NCI-H1048 (cell line): ENCODE results near the gene FA2H.
"Not testable (repeated sequence)": the region's sequence is repeated elsewhere in the genome, so short reads cannot be mapped to it uniquely, and the experiment has no call there.

ENCODE experiments used
- DNase-seq: peaks from one replicate; lab custom pipeline; 2025; lab: John Stamatoyannopoulos, UW

Gene FA2H

DNA sequence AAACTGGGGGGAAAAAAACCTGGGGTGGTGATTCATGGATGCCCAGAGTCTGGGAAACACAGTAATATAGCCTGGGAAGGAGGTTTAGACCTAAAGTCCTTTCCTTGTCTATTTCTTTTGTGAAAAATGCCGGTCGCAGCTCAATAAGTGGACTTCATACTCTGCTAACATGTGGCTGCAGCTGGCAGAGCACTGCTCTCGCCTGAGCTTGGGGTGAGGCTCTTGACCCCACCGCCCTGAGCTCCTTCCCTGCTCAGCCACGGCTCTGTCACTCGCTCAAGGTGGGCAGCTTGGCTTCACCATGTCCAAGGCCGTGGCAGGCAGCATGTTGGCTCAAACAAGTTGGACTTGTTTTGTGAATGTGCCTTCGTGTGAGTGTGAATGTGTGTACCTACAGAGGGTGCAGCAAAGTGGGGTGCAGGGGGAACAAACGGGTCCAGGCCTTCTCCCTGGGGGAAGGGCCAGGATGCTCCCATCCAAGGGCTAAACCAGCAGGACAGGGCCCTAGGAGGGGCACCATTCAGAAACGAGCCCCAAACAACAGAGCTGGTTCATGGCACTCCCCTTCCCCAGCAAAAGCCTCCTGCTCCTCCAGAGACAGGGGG, 4.9 kb downstream of the FA2H start:
- DNase-seq, result no peak

DNA sequence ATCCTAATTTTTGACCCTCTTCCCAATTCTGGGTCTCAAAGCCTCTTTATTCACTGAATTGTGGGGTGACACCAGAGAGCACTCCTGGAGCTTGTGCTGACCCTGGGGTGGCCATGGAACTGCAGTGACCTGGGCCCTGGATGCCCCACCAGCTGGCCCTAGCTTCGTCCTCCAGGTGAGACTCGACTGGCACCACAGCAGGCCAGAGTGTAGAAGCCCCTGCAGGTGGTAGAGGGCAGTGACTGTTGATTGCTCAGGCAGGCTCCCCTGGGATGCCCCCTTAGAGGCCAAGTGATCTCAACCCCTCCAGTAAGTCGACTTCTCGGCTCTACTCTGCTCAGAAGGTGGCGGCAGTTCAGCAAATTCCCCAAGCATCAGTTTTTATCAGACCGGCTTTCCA, 6.4 kb downstream of the FA2H start:
- no peak for DNase-seq

DNA sequence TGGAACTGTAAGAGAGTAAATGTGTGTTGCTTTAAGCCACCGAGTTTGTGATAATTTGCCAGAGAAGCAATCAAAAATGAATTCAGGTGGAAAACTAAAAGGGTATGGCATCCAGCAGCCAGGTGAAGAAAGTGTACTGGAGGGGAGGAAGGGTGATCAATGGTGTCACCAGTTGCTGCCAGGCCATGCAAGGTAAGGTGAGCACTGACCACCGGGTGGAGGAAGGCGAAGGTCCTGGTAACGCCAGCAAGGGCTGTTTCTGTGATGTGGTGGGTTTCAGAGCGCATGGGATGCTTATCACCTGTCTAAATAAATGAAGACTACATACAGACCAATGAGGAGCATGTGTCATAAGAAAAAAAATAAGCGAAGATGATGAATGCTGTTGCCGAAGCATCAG, 6.9 kb downstream of the FA2H start:
- DNase-seq, result no peak

DNA sequence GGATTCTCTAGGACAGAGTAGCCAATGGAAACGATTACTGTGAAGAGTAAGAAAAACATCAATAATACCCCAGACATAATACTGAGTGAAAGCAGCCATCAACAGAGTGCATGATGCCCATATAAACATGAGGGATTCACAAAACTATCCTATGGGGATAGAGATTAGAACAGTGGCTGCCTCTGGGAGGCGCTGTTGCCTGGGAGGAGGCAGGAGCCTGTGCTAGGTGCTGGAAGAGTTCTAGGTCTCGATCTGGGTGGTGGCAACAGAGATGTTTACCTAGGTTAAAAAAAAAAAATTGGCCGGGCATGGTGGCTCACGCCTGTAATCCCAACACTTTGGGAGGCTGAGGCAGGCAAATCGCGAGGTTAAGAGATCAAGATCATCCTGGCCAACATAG, 7.9 kb downstream of the FA2H start:
- DNase-seq, result no peak

DNA sequence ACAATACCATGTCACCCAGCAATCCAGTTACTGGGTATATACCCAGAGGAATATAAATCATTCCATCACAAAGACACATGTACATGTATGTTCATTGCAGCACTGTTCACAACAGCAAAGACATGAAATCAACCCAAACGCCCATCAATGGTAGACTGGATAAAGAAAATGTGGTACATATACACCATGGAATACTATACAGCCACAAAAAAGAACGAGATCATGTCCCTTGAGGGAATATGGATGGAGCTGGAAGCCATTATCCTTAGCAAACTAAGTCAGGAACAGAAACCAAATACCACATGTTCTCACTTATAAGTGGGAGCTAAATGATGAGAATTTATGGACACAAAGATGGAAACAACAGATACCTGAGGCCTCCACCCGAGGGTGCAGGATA, 10.4 kb downstream of the FA2H start:
- not testable (repeated sequence) for DNase-seq

DNA sequence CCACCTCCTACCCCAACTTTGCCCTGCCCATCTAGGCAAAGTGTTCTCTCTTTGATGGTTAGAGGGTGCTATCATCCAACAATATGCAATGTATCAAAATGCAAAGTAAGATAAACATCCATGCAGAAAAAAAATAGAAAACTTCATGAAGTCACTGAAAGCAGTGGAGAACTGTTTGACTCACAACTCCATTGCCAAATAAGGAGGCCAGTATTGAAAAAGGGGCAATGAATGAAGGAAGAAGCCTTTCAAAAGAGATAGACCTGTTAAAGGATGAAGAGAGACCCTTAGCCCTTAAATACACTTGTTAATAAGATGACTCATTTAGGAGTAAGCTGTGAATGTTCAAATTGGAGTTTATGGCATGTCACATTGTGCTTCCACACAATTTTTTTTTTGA, 13.0 kb downstream of the FA2H start:
- no peak for DNase-seq

DNA sequence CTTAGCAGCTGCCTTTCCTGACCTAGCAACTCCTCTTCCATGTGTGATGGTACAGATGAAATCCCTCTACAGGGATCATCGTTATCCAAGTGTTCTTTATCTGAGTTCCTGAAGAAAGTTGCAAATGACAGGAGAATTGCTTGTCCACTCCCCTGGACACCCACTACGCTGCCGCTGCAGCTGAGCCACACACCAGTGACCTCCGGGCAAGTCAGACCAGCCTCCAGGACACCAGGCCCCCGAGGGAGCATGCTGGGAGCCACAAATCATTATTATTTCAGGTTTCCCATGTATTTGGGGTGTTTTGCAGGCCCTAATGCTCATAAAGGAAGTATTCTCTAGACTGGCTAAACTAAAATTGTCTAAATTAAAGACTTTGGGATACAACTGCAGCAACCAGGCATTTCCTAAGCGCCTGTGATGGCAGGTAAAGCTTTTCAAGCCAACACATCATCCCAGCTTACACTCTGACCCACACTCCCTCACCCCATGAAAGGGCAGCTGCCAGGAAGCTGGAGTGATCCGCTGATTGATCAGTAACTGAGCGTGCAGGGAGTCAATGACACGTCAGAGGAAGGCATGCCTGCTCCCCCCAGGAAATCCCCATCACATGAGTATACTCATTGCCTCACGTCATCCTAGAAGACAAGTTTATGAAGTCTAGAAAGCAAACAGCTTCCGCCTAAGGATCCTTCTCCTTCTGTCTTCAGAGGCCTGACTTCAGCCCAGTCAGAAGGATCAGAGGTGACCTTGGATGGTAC, 14.4 kb downstream of the FA2H start:
- DNase-seq, result no peak

DNA sequence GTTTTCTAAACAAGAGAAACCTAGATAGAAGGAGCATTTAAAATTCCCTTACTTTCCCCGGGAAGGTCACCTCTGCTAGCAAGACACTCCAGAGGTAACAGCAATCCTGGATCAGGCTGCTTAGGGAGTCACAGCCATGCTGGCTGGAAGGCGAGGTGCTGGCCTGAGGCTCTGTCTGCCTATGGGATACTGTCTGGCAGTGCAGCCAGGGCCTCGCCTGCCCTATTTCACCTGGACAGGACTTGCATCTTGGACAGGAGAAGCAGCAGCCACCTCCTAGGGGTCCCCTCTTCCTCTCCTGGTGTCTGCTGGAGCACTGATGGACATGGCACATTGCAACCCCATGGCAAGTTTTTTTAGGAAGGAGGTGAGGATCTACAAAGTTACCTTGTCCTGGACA, 15.1 kb downstream of the FA2H start:
- DNase-seq, result no peak

DNA sequence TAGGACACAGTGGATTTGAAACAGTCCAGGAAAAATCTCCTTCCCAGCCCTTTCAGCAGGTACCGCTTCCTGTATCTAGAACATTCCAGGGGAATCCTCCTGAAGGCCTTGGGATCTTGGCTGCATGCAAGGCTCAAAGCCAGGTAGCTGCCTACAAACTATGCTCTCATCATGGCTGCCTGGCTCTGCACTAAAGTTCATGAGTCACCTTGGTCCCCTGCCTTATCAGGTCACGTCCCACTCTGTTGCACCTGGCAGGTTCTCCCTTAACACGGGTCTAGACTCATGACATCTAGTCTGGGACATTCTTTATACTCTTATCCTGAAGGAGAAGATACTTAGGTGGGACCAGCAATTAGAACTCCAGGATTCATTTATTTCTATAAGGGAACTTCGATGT, 15.8 kb downstream of the FA2H start:
- DNase-seq, result no peak

DNA sequence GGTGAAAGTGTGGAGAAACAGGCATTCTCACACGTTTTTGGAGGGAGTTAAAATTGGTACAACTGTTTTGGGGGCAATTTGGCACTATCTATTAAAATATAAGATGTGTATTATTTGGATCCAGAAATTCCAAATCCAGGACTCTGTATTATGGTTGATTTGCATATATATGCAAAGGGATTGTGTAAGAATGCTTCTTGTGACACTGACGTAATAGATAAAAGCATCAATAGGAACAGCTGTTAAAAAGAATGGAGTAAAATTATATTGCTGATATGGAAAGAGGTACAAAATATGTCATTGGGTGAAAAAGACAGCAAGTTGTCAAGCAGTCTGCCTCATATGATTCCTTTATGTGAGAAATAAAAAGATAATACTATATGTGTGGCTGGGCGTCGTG, 17.3 kb downstream of the FA2H start:
- no peak for DNase-seq

DNA sequence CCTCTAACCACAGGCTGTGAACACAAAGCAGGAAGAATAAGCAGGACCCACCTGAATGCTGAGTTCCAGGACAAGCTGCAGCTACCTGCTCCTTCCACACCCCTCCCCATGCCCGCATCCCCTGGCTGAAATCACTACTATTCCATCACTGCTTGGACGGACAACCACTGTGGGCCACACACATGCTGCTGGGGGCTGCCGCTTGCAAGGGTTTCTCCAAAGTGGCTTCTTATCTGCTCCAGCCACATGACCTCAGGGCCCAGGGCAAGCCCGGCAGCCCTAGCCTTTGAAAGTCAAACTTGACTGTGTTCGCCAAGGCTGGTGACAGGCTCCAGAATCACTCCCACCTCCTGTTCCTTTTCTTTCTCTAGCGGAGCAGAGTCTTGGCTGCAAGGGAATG, 18.4 kb downstream of the FA2H start:
- no peak for DNase-seq

DNA sequence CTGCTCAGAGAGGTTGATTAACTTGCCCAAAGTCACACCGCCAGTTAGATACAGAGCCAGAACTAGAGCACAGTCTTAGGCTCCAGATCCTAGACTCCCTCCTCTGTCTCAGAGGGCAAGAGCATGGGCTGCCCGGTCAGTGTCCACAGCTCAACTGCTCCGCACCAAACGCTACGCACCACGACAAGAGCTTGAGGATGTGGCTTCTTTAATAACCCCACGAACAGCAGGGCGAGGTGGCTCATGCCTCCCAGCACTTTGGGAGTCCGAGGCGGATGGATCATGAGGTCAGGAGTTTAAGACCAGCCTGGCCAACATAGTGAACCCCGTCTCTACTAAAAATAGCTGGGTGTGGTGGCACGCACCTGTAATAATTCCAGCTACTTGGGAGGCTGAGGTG, 21.4 kb downstream of the FA2H start:
- DNase-seq, result no peak

DNA sequence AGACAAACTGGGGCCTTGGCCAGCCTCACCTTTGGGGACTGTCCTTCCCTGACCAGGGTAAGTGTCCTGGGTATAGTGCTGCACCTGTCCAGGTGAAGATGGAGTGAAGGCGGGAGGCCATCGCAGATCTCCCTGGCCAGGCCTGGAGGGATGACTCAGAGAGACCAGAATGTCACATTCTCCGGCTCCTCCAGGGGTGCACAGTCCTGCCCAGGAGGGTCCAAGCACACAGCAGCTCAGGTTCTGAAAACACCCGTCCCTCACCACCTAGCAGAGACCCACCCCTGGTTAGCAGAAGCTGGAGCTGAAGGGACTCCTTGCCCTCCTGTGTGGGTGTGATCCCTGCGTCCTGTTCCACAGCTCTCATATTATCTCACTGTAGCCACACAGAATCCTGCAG, 21.9 kb downstream of the FA2H start:
- DNase-seq, result no peak

DNA sequence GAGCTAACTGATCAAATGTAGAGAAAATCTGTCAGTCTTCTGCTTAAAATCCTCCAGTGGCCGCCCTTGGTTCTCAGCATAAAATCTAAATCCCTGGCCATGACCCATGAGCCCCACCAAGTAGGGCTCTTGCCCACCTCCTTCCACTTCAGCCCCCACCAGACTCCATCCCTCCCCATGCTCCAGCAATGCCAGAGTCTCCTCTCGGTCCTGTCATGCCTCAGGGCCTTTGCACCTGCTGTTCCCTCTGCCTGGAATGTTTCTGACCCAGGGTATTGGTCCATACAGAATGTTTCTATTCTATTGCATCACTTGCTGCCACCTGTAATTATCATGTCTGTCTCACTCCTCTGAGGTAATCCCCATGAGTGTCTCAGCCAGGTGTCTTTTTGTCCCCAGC, 22.4 kb downstream of the FA2H start:
- DNase-seq, result no peak

DNA sequence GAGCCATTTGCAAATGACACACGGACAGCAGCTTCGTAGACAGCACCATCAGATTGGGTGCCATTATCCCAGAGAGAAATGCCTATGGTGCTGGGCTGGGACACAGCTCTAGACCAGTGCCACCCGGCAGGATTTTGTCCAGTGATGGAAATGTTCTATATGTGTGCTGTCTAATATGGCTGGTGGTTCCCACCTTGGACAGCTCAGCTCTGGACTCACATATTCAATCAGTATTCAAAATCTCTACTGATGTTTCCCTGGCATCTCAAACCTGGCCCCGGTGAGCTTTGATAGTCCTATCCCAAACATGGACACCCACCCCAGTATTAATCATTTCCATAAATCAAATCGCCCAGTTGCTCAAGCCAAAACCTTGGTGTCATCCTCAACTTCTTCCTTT, 23.0 kb downstream of the FA2H start:
- no peak for DNase-seq

DNA sequence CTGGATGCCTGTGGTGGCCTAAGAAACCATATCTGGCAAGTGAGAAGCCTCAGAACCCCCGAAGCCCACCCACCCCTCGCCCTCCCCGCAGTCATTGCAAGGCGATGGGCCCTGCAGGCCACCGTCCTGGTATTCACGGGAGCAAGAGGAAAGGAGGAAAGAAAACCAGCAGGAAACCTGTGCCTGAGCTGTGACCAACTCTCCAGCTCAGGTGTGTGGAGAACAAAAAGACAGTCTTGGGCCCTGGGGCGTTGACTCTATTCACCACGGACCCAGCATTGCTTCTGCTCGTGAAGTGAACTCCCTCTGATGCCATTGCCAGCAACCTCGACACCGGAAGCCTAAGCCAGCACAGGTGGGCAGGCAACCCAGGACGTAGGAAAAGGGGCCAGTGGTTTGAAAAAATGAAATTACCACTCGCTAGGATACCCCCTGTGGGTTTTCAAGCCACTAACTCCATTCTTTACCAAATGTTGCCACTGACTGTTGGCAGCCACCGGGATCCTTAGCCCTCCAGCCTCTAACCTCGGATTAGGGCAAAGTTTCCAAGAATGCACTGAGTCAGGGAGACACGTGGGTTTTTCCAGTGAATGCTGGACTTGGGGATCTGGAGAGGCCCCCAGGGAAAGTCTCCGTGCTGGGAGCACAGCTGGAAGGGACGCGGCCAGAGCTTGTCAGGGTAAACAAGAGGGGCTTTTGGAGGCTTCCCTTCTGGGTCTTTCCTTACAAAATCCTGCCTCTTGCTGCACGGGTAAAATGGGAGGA, 25.1 kb downstream of the FA2H start:
- no peak for DNase-seq

DNA sequence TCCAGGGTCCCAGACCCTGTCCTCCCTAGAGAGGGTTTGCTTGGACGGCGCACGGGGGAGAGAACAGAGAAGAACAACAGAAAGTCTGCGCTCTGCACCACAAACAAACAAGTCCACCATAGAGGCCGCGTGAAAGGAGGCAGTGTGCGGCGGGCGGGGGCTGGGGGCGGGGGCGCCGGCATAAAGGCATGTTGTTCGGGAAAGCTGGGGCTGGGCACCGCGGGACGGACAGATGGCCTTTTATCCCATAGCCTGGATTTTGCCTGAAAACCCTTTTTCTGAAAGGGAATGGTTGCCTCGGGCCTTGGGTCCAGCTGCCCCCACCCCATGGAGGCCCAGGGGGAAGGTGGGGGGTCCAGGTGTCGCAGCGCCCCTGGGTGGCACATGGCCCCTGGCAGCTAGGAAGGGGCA, 26.0 kb downstream of the FA2H start:
- DNase-seq, result no peak

DNA sequence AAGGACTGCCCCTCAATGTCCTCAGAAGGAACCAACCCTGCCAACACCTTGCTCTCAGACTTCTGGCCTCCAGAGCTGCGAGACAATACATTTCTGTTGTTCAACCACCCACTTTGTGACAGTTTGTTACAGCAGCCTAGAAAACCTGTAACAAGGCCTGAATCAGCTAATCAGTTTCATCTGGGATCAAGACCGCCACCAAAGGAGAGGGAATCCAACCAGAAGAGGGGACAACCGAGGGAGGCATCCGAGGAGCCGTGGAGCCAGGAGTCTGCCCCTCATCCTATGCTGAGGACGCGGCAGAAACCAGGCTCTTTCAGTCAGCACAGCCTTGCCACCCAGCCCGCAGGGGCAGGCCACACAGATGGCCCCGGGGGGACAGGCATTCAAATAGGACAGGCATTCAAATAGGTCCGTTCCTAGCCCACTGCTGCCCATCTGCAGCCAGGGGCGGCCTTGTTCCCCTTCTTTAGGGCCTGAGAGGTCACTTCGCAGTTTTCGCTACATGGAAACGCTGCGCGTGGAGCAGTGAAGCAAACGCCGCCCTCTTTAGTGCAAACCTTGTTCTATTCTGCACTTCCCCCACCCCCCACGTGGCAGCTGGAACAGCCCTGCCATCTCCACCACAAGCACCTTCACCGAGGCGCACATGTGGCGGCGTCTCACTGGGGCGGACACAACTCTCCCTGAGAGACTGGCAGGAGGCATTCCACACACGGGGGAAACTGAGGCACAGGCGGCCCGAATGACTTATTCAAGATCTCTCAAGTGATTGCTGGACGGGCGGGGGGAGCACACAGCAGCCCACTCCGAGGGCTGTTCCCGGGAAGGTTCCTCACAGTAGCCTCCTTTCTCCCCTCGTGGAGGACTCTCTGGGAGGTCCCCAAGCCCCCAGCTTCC, 26.7 kb downstream of the FA2H start:
- no peak for DNase-seq

DNA sequence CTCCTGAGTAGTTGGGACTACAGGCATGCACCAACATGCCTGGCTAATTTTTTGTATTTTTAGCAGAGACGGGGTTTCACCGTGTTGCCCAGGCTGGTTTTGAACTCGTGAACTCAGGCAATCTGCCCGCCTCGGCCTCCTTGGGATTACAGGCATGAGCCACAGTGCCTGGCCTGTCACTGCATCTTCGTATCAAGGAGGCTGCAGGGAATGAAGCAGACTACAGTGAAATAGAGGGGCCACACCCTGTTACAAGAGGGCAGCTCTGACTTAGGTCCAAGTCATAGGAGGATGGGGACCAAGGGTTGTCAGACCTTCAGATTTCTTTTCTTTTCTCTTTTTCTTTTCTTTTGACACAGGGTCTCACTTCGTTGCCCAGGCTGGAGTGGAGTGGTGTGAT, 28.7 kb downstream of the FA2H start:
- DNase-seq, result no peak

DNA sequence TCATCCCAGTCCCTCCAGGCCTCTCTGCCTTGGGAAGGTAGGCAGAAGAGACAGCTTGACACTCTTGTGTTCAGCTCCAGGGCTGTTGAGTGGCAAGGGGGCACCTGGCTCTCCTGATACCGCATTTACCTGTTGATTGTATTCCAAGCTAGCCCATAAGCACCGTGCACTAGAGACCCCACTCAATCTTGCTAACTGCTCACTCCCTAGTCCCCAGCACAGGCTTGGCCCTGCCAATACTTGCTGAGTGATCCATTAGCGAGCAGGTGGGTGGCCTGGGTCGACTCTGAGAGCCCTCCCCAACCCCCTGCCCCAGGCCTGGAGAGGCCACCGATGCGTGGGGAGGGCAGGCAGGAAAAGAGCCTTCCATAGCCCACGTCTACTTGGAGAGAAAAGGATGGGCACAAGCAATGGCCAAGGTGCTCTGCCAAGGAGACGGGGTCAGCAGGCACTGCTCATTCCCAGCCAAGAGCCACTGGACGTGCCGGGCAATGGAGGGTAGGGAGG, 29.5 kb downstream of the FA2H start:
- DNase-seq, result no peak

DNA sequence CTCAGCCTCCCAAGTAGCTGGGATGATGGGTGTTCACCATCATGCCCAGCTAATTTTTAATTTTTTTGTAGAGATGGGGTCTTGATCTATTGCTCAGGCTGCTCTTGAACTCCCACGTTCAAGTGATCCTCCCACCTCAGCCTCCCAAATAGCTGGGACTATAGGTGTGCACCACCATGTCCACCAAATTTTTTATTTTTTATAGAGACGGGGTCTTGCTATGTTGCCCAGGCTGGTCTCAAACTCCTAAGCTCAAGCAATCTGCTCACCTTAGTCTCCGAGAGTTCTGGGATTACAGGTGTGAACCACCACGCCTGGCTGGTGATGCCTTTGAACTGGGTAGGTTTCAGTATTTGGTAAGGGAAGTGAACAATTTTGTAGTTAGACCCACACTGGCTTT, 30.1 kb downstream of the FA2H start:
- DNase-seq, result no peak

DNA sequence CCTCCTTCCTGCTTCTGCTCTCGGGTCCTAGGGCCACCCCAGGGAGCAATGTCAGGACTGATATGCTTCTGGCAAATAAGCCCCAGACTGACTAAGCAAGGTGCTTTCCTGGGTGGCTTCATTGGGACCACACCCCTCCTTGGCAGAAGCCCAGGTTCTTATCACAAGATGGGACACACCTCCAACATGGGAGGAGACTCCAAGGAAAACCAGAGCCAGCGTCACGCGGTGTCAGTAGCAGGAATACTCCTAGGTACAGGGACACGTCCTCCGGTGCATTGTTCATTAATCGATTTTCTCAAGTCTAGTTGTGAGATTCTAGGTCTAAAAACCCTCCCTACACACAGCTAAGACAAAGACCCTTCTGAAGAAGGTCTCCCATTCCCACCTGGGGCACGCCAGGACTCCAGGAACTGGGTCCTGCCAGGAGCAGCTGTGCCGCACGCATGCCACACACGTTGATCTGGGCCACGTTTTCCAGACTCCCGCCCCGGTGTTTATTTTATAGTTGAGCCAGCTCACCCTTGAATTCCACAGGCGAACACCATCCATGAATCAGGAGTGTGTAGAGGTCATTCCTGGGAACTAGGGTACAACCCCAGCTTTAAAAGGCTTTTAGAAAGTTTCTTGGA, 30.8 kb downstream of the FA2H start:
- peak; percentile 28 for DNase-seq
